Measurements from ENCODE around the gene GET4.

- TF ChIP-seq CTCF (IDR thresholded peaks at IDR 0.05; ENCODE audit: low read length) (no peak), EZH2 (IDR thresholded peaks at IDR 0.05; ENCODE audit: borderline replicate concordance, low read length) (no peak)
These were observed 38.3 kb downstream of the GET4 start for GRCh38 chr7:914521-915194.

Measured in OCI-LY1 (cell line).